ENCODE data around the gene KLF15.

DNA sequence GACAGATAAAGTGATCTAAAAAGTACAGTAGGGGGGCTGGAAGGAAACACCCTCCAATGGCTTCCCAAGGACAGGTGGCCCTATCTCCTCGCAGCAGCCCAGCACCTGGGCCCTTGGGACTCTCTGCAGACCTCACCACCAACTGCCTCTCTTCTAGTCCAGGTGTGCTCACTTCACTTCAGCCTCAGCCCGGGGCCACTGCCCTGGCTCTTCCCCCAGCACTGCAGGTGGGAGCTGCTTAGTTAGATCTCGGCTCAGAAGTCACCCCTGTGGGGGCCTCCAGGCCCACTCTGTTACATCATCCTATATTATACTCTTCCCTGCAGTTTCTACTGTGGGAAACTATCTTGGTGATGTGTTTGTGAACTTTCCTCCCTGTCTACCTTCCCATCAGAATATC lies 2.0 kb downstream of the KLF15 start:
- TF ChIP-seq POLR2AphosphoS5 (IDR thresholded peaks at IDR 0.05; ENCODE audit: borderline replicate concordance, low read depth, low read length) (no peak), EZH2 (IDR thresholded peaks at IDR 0.05) (no peak), FOXP2 (optimal IDR thresholded peaks at IDR 0.05; ENCODE audit: control extremely low read depth, extremely low read length, insufficient read depth) (no peak)
